GM13976 (cell line): Measurements from ENCODE around the gene MASP2.

Source experiments
- DNase-seq: peaks from one replicate; pipeline ENCODE4 v3.0.0; 2012; ENCODE audit warnings: low spot score
- CTCF ChIP-seq: IDR thresholded peaks from 2 replicates; pipeline ENCODE4 v1.5.1; 2012; ENCODE audit warnings: borderline replicate concordance, mild to moderate bottlenecking; ENCODE audit not compliant: insufficient read depth; ENCODE audit errors: extremely low read depth, missing control alignments, control extremely low read depth
- in situ Hi-C: fragments of 300-500 bp; cut with MboI; formaldehyde crosslinking; loops from one replicate; pipeline ENCODE4 v1.12.0; 2022; ENCODE audit warnings: low sequenced_read_pairs, mixed read lengths, inconsistent platforms; ENCODE audit not compliant: unreplicated experiment

The MASP2 gene

GRCh38 chr1:11026903-11027302 is 20.1 kb downstream of the MASP2 start:
- DNase-seq, result no peak
- in situ Hi-C loops, result no loop called here
- TF ChIP-seq CTCF, result no peak

GRCh38 chr1:11026052-11026451 is 21.0 kb downstream of the MASP2 start:
- in situ Hi-C loops, result no loop called here
- no peak for DNase-seq
- no peak for TF ChIP-seq CTCF

- TF ChIP-seq CTCF, result no peak
- in situ Hi-C loops, result no loop called here
- DNase-seq, result no peak
Measured at GRCh38 chr1:11025618-11026017, 21.4 kb downstream of the MASP2 start.

GRCh38 chr1:11024874-11025203 is 22.2 kb downstream of the MASP2 start:
- no peak for DNase-seq
- in situ Hi-C loops, result no loop called here
- TF ChIP-seq CTCF, result no peak

- in situ Hi-C loops, result no loop called here
- DNase-seq, result no peak
Measured at GRCh38 chr1:11024154-11024873, 22.7 kb downstream of the MASP2 start.

GRCh38 chr1:11023201-11023600 is 23.8 kb downstream of the MASP2 start:
- in situ Hi-C loops, result no loop called here

More at GRCh38 chr1:11024154-11024873, 22.7 kb downstream of the MASP2 start:
- no peak for TF ChIP-seq CTCF

More at GRCh38 chr1:11023201-11023600, 23.8 kb downstream of the MASP2 start:
- no peak for DNase-seq
- TF ChIP-seq CTCF, result no peak
